ENCODE results near the gene CYFIP2. TPM values are rescaled to one million over a fixed set of nuclear protein-coding genes. Genes with fewer than 3 reads are reported as not detected.

CYFIP2 gene
- total RNA-seq, 1 experiment from 2014 or later: 74.7 TPM

- H3K23me2 ChIP-seq (ENCODE audit: insufficient read length, low read depth, low read length, poor library complexity, severe bottlenecking): no peaks in the 10 kb centered on the region
- H3K79me1 ChIP-seq (ENCODE audit: insufficient read depth, low read depth, low read length, poor library complexity, severe bottlenecking): no peaks in the 10 kb centered on the region
- no peak overlapping the region for H3T11ph ChIP-seq (ENCODE audit: low read length)
- no peak overlapping the region for H4K8ac ChIP-seq (replicated peaks; ENCODE audit: insufficient read length, low read depth, low read length)
- Mint-ChIP-seq H3K27me3 (ENCODE audit: low read depth) (no peaks in the 10 kb centered on the region; the same call in 1 of the 2 replicates), H3K27ac (peak overlapping the region; percentile 33 to 96 (median 43); a peak in 4 of 7 replicates), H3K4me1 (peaks cover 10 to 26% of the 10 kb centered on the region in 2 experiments), H3K9me3 (no peaks in the 10 kb centered on the region; a peak in 1 of 5 replicates), H3K36me3 (ENCODE audit: insufficient read depth in 1 of 3, low read depth in 3 of 3) (no peaks in the 10 kb centered on the region), H3K4me3 (no peak overlapping the region)
- no peak overlapping the region for H3K56ac ChIP-seq (ENCODE audit: insufficient read length, low read depth, low read length)
- no peak for TF ChIP-seq CTCF (conservative IDR thresholded peaks at IDR 0.05)
- no peaks in the 10 kb centered on the region for H3K79me2 ChIP-seq (ENCODE audit: insufficient read depth, low read length)
- no peak overlapping the region for H3K9ac ChIP-seq (ENCODE audit: extremely low read depth, insufficient read length, low read length)
- DNase-seq: no peak
- H4K5ac ChIP-seq (ENCODE audit: insufficient read length, low read depth, low read length): no peak overlapping the region
- 0 out of 2 replicates have a peak overlapping the region, but pooled peaks have one; percentile 25 for H3K14ac ChIP-seq (ENCODE audit: insufficient read depth, low read length)
- no peaks in the 10 kb centered on the region for H3K9me3 ChIP-seq (ENCODE audit: control insufficient read depth, low read depth, low read length)
- no peak overlapping the region for H2AK5ac ChIP-seq (ENCODE audit: insufficient read length, low read length)
- H3K27ac ChIP-seq (ENCODE audit: insufficient read length, low read depth, low read length): no peak overlapping the region
- H2AFZ ChIP-seq (ENCODE audit: low read length): no peak overlapping the region
- WGBS (ENCODE audit: extremely low coverage, insufficient read length, low lambda C conversion rate): no CpG with 5 or more reads among the region's 4 CpGs
- H2BK120ac ChIP-seq (ENCODE audit: low read depth, low read length, poor library complexity, severe bottlenecking): peak overlapping the region; percentile 93
- H4K91ac ChIP-seq (ENCODE audit: insufficient read length, low read depth, low read length): no peak overlapping the region
- no peak overlapping the region for H3K18ac ChIP-seq (ENCODE audit: insufficient read length, low read depth, low read length)
- H3K27me3 ChIP-seq (ENCODE audit: insufficient read depth, low read length): no peaks in the 10 kb centered on the region
- H4K20me1 ChIP-seq (ENCODE audit: control insufficient read depth, insufficient read depth, insufficient read length): no peaks in the 10 kb centered on the region
- no peak overlapping the region for H2BK15ac ChIP-seq (ENCODE audit: low read depth, low read length)
- H2BK20ac ChIP-seq (ENCODE audit: low read depth, low read length, poor library complexity, severe bottlenecking): no peak overlapping the region
- no peak overlapping the region for H3K4me2 ChIP-seq (ENCODE audit: insufficient read depth, insufficient read length, low read length)
- H3K4ac ChIP-seq (ENCODE audit: low read depth, low read length): no peak overlapping the region
- H2BK5ac ChIP-seq (ENCODE audit: insufficient read length, low read length): no peak overlapping the region
- H3K4me1 ChIP-seq (ENCODE audit: insufficient read depth, low read length): peaks cover 7% of the 10 kb centered on the region; the same call in 1 of the 2 replicates
- H3K23ac ChIP-seq (ENCODE audit: insufficient read length, low read depth, low read length): no peak overlapping the region
- no peak overlapping the region for H2BK12ac ChIP-seq (ENCODE audit: insufficient read length, low read depth, low read length)
Observed at GRCh38 chr5:157245886-157246285, 20.0 kb upstream of the CYFIP2 start.
